SU-DHL-6 (cell line): Measurements from ENCODE around the gene FGFR3.

Source experiments
- H2AFZ ChIP-seq: fragments of 200-600 bp; sonication (generic); 2 replicates; pipeline ENCODE4 v1.6.1; 2014; ENCODE audit warnings: low read depth, mild to moderate bottlenecking, moderate library complexity, mixed read lengths, antibody characterized with exemption, low read length; ENCODE audit not compliant: severe bottlenecking
- H3F3A ChIP-seq: fragments of 200-600 bp; shearing (Covaris generic); 2 replicates; pipeline ENCODE4 v1.6.0; 2016; ENCODE audit warnings: antibody characterized with exemption, mild to moderate bottlenecking; ENCODE audit not compliant: insufficient read depth
- H3K27ac ChIP-seq: fragments of 200-600 bp; sonication (generic); 2 replicates; pipeline ENCODE4 v1.5.1; 2016; ENCODE audit warnings: low read depth, mild to moderate bottlenecking, low read length, moderate library complexity, mixed read lengths
- H3K27me3 ChIP-seq: fragments of 200-600 bp; sonication (generic), shearing (Covaris generic); 2 replicates; pipeline ENCODE4 v1.6.0; 2014; ENCODE audit warnings: mild to moderate bottlenecking, low read length
- H3K36me3 ChIP-seq: fragments of 200-600 bp; sonication (generic); 2 replicates; pipeline ENCODE4 v1.6.1; 2014; ENCODE audit warnings: mild to moderate bottlenecking, low read length, mixed read lengths
- H3K4me2 ChIP-seq: fragments of 300-600, 200-600 bp; shearing (Covaris generic), sonication (generic); 2 replicates; pipeline ENCODE4 v1.6.0; 2014; ENCODE audit warnings: low read length, low read depth, mild to moderate bottlenecking; ENCODE audit not compliant: poor library complexity, severe bottlenecking
- H3K4me3 ChIP-seq: fragments of 200-600 bp; sonication (generic); 2 replicates; pipeline ENCODE4 v1.5.1; 2014; ENCODE audit warnings: antibody characterized with exemption, low read length, mild to moderate bottlenecking, mixed read lengths; ENCODE audit not compliant: insufficient read depth, poor library complexity, severe bottlenecking
- H3K79me2 ChIP-seq: fragments of 200-600 bp; sonication (generic); 2 replicates; pipeline ENCODE4 v1.6.1; 2014; ENCODE audit warnings: mild to moderate bottlenecking, low read length, moderate library complexity; ENCODE audit not compliant: insufficient read depth
- H3K9ac ChIP-seq: fragments of 200-600 bp; sonication (generic); 2 replicates; pipeline ENCODE4 v1.7.0; 2014; ENCODE audit warnings: mild to moderate bottlenecking, low read length
- H3K9me2 ChIP-seq: fragments of 200-600 bp; sonication (generic); replicated peaks from 2 replicates; pipeline ENCODE4 v1.6.1; 2014; ENCODE audit warnings: low read length; ENCODE audit not compliant: insufficient read depth
- H3K9me3 ChIP-seq: fragments of 200-600 bp; sonication (generic); 2 replicates; pipeline ENCODE4 v1.6.1; 2014; ENCODE audit warnings: low read length, mixed read lengths; ENCODE audit not compliant: insufficient read depth
- H4K20me1 ChIP-seq: fragments of 200-600 bp; sonication (generic); 2 replicates; pipeline ENCODE4 v1.6.1; 2014; ENCODE audit warnings: low read depth, mild to moderate bottlenecking, antibody characterized with exemption, low read length, moderate library complexity, mixed read lengths
- CTCF ChIP-seq: fragments of 200-600 bp; sonication (generic); IDR thresholded peaks from one replicate; pipeline ENCODE4 v1.5.1; 2017; ENCODE audit warnings: antibody characterized with exemption, mild to moderate bottlenecking, low read length, moderate library complexity; ENCODE audit not compliant: insufficient read depth, poor library complexity, severe bottlenecking
- EZH2phosphoT487 ChIP-seq: fragments of 200-600 bp; sonication (generic), shearing (Covaris generic); conservative IDR thresholded peaks from 2 replicates; pipeline ENCODE4 v1.6.1; 2018; ENCODE audit warnings: mild to moderate bottlenecking, antibody characterized with exemption, low read length, moderate library complexity, mixed read lengths

Gene FGFR3

DNA sequence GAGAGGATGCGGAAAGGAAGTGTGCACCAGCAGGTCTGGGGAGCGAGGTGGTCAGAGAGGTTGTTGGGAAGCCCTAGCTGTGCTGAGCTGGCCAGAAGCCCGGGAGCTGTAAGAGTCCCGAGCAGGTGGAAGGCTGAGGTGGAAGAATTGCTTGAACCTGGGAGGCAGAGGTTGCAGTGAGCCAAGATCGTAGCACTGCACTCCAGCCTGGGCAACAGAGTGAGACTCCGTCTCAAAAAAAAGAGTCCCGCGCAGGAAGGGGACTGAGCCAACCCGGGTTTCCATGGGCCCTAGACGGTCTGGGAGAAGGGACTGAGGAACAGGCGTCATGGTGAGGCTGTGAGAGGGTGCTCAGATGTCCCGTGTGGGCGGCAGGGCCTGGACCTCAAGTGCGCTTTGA lies 12.7 kb upstream of the FGFR3 start:
- Histone ChIP-seq H3K9ac (no peak overlapping the region), H3K27ac (no peak overlapping the region), H3F3A (no peaks in the 10 kb centered on the region)

DNA sequence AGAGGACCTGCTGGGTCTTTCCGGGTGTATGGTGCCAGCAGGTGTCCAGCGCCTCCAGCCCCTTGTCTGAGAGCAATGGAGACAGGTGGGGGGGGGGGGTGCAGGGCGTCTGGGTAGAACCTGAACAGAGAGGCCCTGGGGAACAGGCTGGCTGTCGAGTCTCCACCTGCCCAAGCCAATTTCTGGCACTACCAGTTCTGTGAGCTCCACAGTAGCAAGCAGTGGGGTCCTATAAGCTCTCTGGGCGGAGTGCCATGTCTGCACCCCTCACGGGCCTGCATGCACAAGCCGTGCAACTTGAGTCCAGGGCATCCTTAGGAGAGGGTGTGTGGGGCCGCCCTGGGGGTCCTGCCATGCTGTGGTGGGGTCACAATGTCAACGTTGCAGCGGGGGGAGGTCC lies 10.1 kb upstream of the FGFR3 start:
- H2AFZ ChIP-seq = no peak overlapping the region
- no peaks in the 10 kb centered on the region for H3K9me3 ChIP-seq
- no peak overlapping the region for H3K4me3 ChIP-seq
- no peaks in the 10 kb centered on the region for H3K9me2 ChIP-seq
- no peak overlapping the region for H3K9ac ChIP-seq
- H3K36me3 ChIP-seq = no peaks in the 10 kb centered on the region
- H3F3A ChIP-seq = no peaks in the 10 kb centered on the region
- H3K79me2 ChIP-seq = no peaks in the 10 kb centered on the region
- no peaks in the 10 kb centered on the region for H4K20me1 ChIP-seq
- H3K27ac ChIP-seq = no peak overlapping the region
- no peaks in the 10 kb centered on the region for H3K27me3 ChIP-seq
- no peak overlapping the region for H3K4me2 ChIP-seq
- TF ChIP-seq EZH2phosphoT487 = no peak
- TF ChIP-seq CTCF = no peak

More for the DNA sequence above, 12.7 kb upstream of the FGFR3 start:
- H3K9me3 ChIP-seq = no peaks in the 10 kb centered on the region
- TF ChIP-seq EZH2phosphoT487 (no peak), CTCF (no peak)
- no peaks in the 10 kb centered on the region for H3K79me2 ChIP-seq
- H4K20me1 ChIP-seq = no peaks in the 10 kb centered on the region
- no peaks in the 10 kb centered on the region for H3K27me3 ChIP-seq
- no peak overlapping the region for H3K4me2 ChIP-seq
- no peak overlapping the region for H3K4me3 ChIP-seq
- no peak overlapping the region for H2AFZ ChIP-seq
- H3K36me3 ChIP-seq = no peaks in the 10 kb centered on the region
- H3K9me2 ChIP-seq = no peaks in the 10 kb centered on the region

DNA sequence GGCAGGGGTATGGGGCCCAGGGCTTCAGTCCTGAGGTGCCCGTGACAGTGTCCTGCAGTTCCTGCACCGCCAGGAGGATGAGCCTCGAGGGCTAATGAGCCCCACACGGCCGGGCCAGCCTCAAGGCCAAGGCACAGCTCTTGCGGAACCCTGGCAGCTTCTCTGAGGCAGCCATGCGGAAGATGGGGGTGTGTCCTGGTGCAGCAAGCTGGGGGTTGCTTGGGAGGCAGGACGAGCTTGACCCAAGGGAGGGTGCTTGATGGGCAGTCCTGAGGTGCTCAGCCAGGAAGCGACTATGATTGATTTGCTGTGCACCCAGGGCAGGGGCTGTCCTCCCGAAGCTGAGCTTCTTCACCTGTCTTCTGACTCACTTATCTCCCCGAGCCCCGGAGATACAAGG lies 9.1 kb upstream of the FGFR3 start:
- Histone ChIP-seq H3K9me2 (no peaks in the 10 kb centered on the region), H3K36me3 (no peaks in the 10 kb centered on the region), H4K20me1 (no peaks in the 10 kb centered on the region), H3K27ac (no peak overlapping the region), H3K9me3 (no peaks in the 10 kb centered on the region), H3K4me3 (no peak overlapping the region), H3K4me2 (no peak overlapping the region), H3K79me2 (no peaks in the 10 kb centered on the region), H3K9ac (no peak overlapping the region), H2AFZ (no peak overlapping the region), H3K27me3 (no peaks in the 10 kb centered on the region), H3F3A (no peaks in the 10 kb centered on the region)
- TF ChIP-seq EZH2phosphoT487 (no peak), CTCF (no peak)

DNA sequence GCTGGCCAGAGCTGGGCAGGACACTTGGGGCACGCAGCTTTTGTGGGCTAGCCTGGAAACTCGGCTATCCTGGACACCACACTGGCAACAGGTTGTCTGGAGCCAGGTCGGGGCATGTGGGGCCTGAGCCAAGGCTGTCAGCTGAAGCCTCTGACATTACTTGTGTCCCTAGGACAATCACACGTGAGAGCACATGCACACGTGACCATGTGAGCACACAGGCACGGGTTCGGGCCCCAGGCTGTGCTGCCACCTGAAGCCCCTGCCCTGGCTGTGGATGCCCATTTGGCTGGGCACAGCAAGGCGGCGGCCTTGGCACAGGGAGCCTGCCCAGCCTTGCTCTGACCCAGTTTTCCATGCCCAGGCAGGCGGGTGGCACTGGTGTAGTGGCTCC lies 8.7 kb upstream of the FGFR3 start:
- no peaks in the 10 kb centered on the region for H3K36me3 ChIP-seq
- H3K27ac ChIP-seq = no peak overlapping the region
- H3K4me3 ChIP-seq = no peak overlapping the region
- H4K20me1 ChIP-seq = no peaks in the 10 kb centered on the region
- H3K9me3 ChIP-seq = no peaks in the 10 kb centered on the region
- no peaks in the 10 kb centered on the region for H3K9me2 ChIP-seq
- no peak overlapping the region for H3K9ac ChIP-seq
- no peak for TF ChIP-seq CTCF
- TF ChIP-seq EZH2phosphoT487 = no peak
- H2AFZ ChIP-seq = no peak overlapping the region
- no peaks in the 10 kb centered on the region for H3K27me3 ChIP-seq
- H3K79me2 ChIP-seq = no peaks in the 10 kb centered on the region
- no peak overlapping the region for H3K4me2 ChIP-seq
- no peaks in the 10 kb centered on the region for H3F3A ChIP-seq
